ENCODE data around the gene ETFA. TPM values are rescaled to one million over a fixed set of nuclear protein-coding genes. Genes with fewer than 3 reads are reported as not detected.

ETFA gene
- total RNA-seq, 1 experiment from 2014 or later: 273 TPM

- in situ Hi-C loops (cut with HindIII; ENCODE audit: low sequenced_read_pairs): no loop called here
- DNase-seq (ENCODE audit: low spot score): no peak
These were observed 124.1 kb downstream of the ETFA start for GRCh38 chr15:76187163-76187562.

- no peak for DNase-seq (ENCODE audit: low spot score)
- in situ Hi-C loops (cut with HindIII; ENCODE audit: low sequenced_read_pairs): no loop called here
These were observed 125.6 kb downstream of the ETFA start for GRCh38 chr15:76185716-76186115.

- in situ Hi-C loops (cut with HindIII; ENCODE audit: low sequenced_read_pairs): no loop called here
- DNase-seq (ENCODE audit: low spot score): no peak
These were observed 126.6 kb downstream of the ETFA start for GRCh38 chr15:76184650-76185035.

- DNase-seq (ENCODE audit: low spot score): peak; percentile 63
- in situ Hi-C loops (cut with HindIII; ENCODE audit: low sequenced_read_pairs): no loop called here
These were observed 127.2 kb downstream of the ETFA start for GRCh38 chr15:76183930-76184649.

- no peak for DNase-seq (ENCODE audit: low spot score)
- in situ Hi-C loops (cut with HindIII; ENCODE audit: low sequenced_read_pairs): no loop called here
These were observed 129.6 kb downstream of the ETFA start for GRCh38 chr15:76181705-76182107.

- in situ Hi-C loops (cut with HindIII; ENCODE audit: low sequenced_read_pairs): no loop called here
- DNase-seq (ENCODE audit: low spot score): no peak
These were observed 130.9 kb downstream of the ETFA start for GRCh38 chr15:76180321-76180720.

- DNase-seq (ENCODE audit: low spot score): no peak
- in situ Hi-C loops (cut with HindIII; ENCODE audit: low sequenced_read_pairs): no loop called here
These were observed 132.2 kb downstream of the ETFA start for GRCh38 chr15:76179023-76179422.

GRCh38 chr15:76178296-76179000, 132.8 kb downstream of the ETFA start:
- DNase-seq (ENCODE audit: low spot score): no peak
- in situ Hi-C loops (cut with HindIII; ENCODE audit: low sequenced_read_pairs): no loop called here

GRCh38 chr15:76177491-76178040, 133.7 kb downstream of the ETFA start:
- no peak for DNase-seq (ENCODE audit: low spot score)
- in situ Hi-C loops (cut with HindIII; ENCODE audit: low sequenced_read_pairs): no loop called here

- peak; percentile 68 for DNase-seq (ENCODE audit: low spot score)
- in situ Hi-C loops (cut with HindIII; ENCODE audit: low sequenced_read_pairs): no loop called here
These were observed 134.7 kb downstream of the ETFA start for GRCh38 chr15:76176487-76177085.

- in situ Hi-C loops (cut with HindIII; ENCODE audit: low sequenced_read_pairs): no loop called here
These were observed 135.2 kb downstream of the ETFA start for GRCh38 chr15:76176059-76176458.

GRCh38 chr15:76175442-76175841, 135.8 kb downstream of the ETFA start:
- in situ Hi-C loops (cut with HindIII; ENCODE audit: low sequenced_read_pairs): no loop called here
- no peak for DNase-seq (ENCODE audit: low spot score)

More at GRCh38 chr15:76176059-76176458, 135.2 kb downstream of the ETFA start:
- DNase-seq (ENCODE audit: low spot score): no peak

GRCh38 chr15:76174654-76175053, 136.6 kb downstream of the ETFA start:
- DNase-seq (ENCODE audit: low spot score): no peak
- in situ Hi-C loops (cut with HindIII; ENCODE audit: low sequenced_read_pairs): no loop called here

- in situ Hi-C loops (cut with HindIII; ENCODE audit: low sequenced_read_pairs): no loop called here
- DNase-seq (ENCODE audit: low spot score): no peak
These were observed 137.9 kb downstream of the ETFA start for GRCh38 chr15:76173317-76173834.

- in situ Hi-C loops (cut with HindIII; ENCODE audit: low sequenced_read_pairs): no loop called here
- no peak for DNase-seq (ENCODE audit: low spot score)
These were observed 138.5 kb downstream of the ETFA start for GRCh38 chr15:76172782-76173181.

GRCh38 chr15:76169911-76170800, 141.1 kb downstream of the ETFA start:
- in situ Hi-C loops (cut with HindIII; ENCODE audit: low sequenced_read_pairs): no loop called here
- DNase-seq (ENCODE audit: low spot score): no peak

GRCh38 chr15:76169018-76169417, 142.3 kb downstream of the ETFA start:
- DNase-seq (ENCODE audit: low spot score): peak; percentile 54

GRCh38 chr15:76168237-76168984, 142.9 kb downstream of the ETFA start:
- in situ Hi-C loops (cut with HindIII; ENCODE audit: low sequenced_read_pairs): no loop called here
- DNase-seq (ENCODE audit: low spot score): no peak

More at GRCh38 chr15:76169018-76169417, 142.3 kb downstream of the ETFA start:
- in situ Hi-C loops (cut with HindIII; ENCODE audit: low sequenced_read_pairs): no loop called here

Measured in G401 (cell line).